ENCODE results near the gene KDM8. TPM values are rescaled to one million over a fixed set of nuclear protein-coding genes. Genes with fewer than 3 reads are reported as not detected.

KDM8 gene
- total RNA-seq, 1 donor from 2014 or later: 3.2 TPM

DNA sequence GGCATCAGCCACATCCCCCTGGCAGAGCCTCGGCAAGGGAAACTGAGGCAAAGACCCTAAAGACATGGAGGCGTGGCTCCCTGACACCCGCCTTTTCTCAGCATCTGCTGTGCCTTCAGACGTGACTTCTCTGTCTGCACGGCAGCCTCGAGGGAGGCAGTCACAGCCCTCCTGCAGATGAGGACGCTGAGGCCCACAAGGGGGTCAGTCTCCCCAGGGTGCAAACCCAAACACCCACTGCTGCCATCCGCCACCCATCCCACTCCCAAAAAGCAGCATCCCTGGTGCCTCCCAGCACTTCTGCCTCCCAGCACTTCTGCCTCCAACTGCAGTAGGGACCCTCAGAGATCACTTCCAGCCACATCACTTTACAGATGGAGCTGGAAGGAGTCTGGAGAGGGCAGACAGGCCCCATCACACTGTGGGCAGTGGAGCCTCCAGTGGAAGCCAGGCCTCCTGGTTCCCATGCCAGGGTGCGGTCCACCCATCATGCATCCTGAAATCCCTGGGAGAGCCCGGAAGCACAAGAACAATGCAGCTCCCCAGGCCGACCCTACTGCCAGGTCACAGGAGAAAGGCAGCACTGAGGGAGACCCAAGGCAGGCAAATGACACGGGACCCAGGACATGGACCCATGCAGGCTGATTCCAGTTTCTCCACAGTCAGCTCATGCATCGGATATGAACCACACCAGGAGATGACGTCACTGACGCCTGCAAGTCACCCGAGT is 23.8 kb downstream of the KDM8 start:
- intact Hi-C loops (cut with micrococcal nuclease): no loop called here
- TF ChIP-seq, protein P1, sequence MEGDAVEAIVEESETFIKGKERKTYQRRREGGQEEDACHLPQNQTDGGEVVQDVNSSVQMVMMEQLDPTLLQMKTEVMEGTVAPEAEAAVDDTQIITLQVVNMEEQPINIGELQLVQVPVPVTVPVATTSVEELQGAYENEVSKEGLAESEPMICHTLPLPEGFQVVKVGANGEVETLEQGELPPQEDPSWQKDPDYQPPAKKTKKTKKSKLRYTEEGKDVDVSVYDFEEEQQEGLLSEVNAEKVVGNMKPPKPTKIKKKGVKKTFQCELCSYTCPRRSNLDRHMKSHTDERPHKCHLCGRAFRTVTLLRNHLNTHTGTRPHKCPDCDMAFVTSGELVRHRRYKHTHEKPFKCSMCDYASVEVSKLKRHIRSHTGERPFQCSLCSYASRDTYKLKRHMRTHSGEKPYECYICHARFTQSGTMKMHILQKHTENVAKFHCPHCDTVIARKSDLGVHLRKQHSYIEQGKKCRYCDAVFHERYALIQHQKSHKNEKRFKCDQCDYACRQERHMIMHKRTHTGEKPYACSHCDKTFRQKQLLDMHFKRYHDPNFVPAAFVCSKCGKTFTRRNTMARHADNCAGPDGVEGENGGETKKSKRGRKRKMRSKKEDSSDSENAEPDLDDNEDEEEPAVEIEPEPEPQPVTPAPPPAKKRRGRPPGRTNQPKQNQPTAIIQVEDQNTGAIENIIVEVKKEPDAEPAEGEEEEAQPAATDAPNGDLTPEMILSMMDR (IDR thresholded peaks at IDR 0.05; ENCODE audit: borderline replicate concordance): no peak
- H3K4me1 ChIP-seq: peaks cover 45% of the 10 kb centered on the region
- H3K4me3 ChIP-seq: no peak overlapping the region
- DNase-seq: no peak
- H3K9me3 ChIP-seq (replicated peaks): no peaks in the 10 kb centered on the region
- no peaks in the 10 kb centered on the region for H3K27me3 ChIP-seq (ENCODE audit: low read depth)
- no peak overlapping the region for H3K27ac ChIP-seq (replicated peaks)
- H3K36me3 ChIP-seq: peaks cover 25% of the 10 kb centered on the region

DNA sequence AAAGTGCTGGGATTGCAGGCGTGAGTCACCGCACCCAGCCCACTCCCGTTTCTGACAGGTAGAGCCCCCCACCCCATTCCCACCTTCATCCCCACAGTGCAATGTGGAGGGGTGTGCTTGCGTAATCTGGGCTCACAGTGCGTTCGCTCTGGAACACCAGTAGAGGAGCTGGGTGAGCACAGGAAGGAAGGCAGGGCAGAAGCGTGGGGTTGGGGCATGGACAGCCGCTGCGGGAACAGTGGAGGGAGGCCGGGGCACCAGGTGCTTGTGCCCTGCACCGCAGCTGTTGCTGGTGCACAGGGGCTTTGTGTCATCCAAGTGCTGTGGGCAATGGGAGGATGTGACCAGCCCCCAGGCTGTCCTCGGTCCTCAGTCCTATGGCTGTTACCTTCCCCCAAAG is 24.7 kb downstream of the KDM8 start:
- Histone ChIP-seq H3K9me3 (replicated peaks) (no peaks in the 10 kb centered on the region), H3K36me3 (peaks cover 34% of the 10 kb centered on the region), H3K4me1 (peaks cover 36% of the 10 kb centered on the region), H3K27ac (replicated peaks) (no peak overlapping the region), H3K4me3 (no peak overlapping the region), H3K27me3 (ENCODE audit: low read depth) (no peaks in the 10 kb centered on the region)
- no peak for DNase-seq
- TF ChIP-seq, protein P1 (IDR thresholded peaks at IDR 0.05; ENCODE audit: borderline replicate concordance): no peak
- intact Hi-C loops (cut with micrococcal nuclease): no loop called here

DNA sequence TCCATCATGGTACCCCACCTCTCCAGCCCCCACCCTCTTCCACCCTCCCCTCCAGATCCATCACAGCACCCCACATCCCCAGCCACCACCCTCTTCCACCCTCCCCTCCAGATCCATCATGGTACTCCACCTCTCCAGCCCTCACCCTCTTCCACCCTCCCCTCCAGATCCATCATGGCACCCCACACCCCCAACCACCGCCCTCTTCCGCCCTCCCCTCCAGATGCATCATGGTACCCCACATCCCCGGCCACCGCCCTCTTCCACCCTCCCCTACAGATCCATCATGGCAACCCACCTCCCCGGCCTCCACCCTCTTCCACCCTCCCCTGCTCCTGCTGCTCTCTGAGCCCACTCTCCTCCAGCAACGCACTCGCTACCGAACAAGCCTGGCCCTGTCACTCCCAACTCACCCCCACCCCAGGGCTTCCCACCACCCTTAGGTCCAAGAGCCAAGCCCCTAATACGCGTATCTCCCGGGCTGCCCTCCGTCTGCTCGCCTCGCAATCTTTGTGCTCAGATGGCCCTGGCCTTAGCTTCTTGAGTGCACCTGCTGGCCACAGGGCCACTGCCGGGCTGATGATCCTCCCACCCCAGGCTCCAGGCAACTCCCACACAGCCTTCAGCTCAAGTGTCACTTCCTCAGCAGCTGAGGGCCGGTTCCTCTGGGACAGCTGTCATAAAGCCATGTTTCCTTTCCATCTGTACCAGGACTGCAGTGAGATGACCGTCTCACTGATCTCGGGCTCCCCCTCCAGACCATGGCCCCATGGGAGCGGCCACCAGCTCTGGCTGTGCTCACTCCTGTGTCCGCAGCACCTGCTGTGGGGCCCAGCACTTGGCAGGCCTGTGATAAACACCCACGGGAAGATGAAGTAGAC is 25.5 kb downstream of the KDM8 start:
- Histone ChIP-seq H3K9me3 (replicated peaks) (no peaks in the 10 kb centered on the region), H3K27me3 (ENCODE audit: low read depth) (no peaks in the 10 kb centered on the region), H3K27ac (replicated peaks) (no peak overlapping the region), H3K36me3 (peaks cover 43% of the 10 kb centered on the region), H3K4me3 (no peak overlapping the region), H3K4me1 (peaks cover 30% of the 10 kb centered on the region)
- intact Hi-C loops (cut with micrococcal nuclease): no loop called here
- TF ChIP-seq, protein P1 (IDR thresholded peaks at IDR 0.05; ENCODE audit: borderline replicate concordance): peak; percentile 20
- DNase-seq: peak; percentile 58

DNA sequence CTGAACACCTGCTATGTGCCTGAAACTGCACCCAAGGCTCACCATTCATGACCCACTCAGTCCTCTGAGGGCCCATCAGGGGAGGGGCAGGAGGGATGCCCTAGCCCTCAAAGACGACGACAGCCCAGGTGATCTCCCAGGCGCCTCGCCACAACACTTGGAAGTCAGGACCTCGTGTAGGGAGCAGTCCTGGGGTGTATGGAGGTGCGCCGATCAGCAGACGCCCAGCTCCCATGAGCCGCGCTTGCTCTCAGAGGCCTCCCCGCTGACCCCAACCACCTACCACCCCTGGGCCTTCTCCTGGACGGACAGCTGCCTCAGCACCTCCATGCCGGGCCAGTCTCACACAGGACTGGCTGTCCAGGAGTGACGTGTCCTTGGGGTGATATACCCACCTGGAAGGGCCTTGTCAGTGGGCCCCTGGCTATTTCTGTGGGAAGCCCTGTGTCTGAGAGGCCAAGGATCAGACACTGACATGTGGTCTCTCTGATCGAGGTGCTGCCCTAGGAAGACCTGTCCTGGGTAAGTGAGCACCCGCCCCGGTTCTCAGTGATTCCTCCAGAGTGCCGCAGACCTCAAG is 26.7 kb downstream of the KDM8 start:
- no peaks in the 10 kb centered on the region for H3K27me3 ChIP-seq (ENCODE audit: low read depth)
- H3K27ac ChIP-seq (replicated peaks): no peak overlapping the region
- intact Hi-C loops (cut with micrococcal nuclease): no loop called here
- no peak overlapping the region for H3K4me3 ChIP-seq
- peaks cover 37% of the 10 kb centered on the region for H3K4me1 ChIP-seq
- no peak for DNase-seq
- TF ChIP-seq, protein P1 (IDR thresholded peaks at IDR 0.05; ENCODE audit: borderline replicate concordance): no peak
- H3K36me3 ChIP-seq: peaks cover 39% of the 10 kb centered on the region
- no peaks in the 10 kb centered on the region for H3K9me3 ChIP-seq (replicated peaks)

DNA sequence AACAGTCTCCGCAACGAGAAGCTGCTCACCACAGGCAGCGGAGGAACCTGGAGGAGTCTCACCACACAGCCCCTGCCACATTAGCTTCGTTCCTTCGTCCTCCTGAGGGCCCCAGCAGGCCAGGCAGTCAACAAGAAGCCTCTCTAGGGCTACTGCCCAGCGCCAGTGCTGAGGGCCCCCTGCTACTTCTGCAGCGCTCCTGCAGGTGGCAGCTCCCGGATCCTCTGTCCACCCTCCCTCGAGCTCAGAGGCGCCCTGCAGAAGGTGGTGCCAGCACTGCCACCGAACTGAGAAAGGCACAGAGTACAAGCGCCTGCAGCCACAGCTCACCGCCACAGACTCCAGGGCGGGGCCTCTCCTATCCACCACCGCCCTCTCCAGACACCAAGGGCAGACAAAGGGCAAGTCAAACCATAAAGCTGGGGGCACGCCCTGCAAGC is 27.3 kb downstream of the KDM8 start:
- H3K27ac ChIP-seq (replicated peaks): no peak overlapping the region
- H3K9me3 ChIP-seq (replicated peaks): no peaks in the 10 kb centered on the region
- intact Hi-C loops (cut with micrococcal nuclease): no loop called here
- peaks cover 37% of the 10 kb centered on the region for H3K36me3 ChIP-seq
- no peaks in the 10 kb centered on the region for H3K27me3 ChIP-seq (ENCODE audit: low read depth)
- DNase-seq: no peak
- no peak overlapping the region for H3K4me3 ChIP-seq
- TF ChIP-seq, protein P1 (IDR thresholded peaks at IDR 0.05; ENCODE audit: borderline replicate concordance): no peak
- H3K4me1 ChIP-seq: peaks cover 43% of the 10 kb centered on the region
